Head of caudate nucleus (tissue), 42 donors: ENCODE results near the gene EMID1.
"Not testable (repeated sequence)": the region's sequence is repeated elsewhere in the genome, so short reads cannot be mapped to it uniquely, and the experiment has no call there.

Experiments used
- DNase-seq, 42 donors: peaks; one replicate each; pipeline versions ENCODE4 v3.0.0 to v3.0.0-alpha.2; 2020 to 2021; ENCODE audit warnings: mixed read lengths in 7 of 42
- intact Hi-C: fragments of 100-400 bp; cut with DNase I; formaldehyde crosslinking; loops from one replicate; pipeline ENCODE4 v1.15.0; 2022

Gene EMID1

DNA sequence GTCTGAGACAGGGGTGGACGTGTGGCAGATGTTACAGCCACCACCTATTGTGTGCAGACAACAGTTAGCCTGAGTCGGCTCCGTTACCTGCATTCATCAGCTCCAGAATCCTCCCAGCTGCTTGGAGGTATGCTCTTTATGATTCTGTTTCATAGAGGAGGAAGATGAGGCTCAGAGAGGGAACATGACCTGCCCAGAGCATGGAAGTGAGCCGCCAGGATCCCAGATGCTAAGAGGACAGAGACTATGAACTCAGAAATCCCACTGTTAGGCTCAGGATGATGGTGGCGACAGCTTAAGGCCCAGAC lies 1.5 kb downstream of the EMID1 start:
- DNase-seq, result no peak
- intact Hi-C loops, result no loop called here

DNA sequence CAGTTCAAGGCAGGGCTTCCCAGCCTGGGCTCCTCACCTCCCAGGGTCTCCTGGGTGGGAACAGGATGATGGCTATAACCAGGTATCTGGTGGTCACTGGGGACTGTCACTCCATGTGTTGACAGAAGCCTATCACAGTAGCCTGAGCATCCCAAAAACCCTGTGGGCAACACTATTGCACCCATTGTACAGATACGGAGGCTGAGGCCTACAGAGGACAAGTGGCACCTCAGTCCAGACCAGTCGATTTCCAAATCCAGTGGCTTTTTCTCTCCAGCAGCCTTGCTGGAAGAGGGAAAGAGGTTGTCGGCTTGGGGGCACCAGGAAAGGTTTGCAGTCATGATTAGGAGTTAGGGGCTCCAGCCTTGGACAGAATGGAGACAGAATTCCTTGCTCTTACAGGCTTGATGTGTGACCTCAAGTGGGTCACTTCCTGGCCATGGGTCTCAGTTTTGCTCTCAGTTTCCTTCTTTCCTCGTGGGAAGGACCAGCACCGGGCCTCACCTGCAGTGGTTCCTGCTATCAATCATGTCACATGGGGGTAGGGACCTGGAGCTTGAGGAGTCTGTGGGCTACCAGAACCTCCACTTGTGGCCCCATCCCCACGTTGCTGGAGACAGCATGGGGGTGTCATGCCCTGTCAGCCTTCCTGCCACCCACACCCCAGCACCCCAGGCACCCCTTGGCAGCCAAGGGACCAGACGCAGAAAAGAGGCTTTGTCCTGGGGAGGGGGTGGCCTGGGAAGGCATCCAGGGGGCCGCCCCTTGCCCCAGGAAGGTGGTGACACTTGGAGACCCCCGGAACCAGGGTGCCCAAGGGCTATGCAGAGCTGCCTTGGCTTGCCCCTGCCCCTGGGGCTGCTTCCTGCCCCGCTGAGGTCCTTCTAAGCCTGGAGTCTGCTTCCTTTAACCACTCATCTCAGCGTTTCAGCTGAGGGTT lies 2.1 kb downstream of the EMID1 start:
- intact Hi-C loops, result no loop called here

DNA sequence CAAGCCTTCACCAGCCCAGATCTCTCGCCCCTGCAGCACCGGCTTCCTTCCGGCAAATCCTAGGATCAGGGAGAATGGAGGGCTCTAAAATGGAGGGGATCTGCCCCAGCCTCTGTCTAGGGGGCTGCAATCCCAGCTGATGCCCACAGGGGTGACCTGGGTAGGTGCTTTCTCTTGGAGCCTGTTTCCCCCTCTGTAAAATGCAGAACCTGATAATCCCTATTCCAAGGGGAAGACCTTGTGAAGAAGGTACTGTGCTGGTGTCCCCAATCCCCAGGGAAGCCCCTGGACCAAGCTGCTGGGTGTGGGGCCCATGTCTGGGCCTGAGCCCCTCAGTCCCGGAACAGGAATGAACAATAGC lies 2.8 kb downstream of the EMID1 start:
- intact Hi-C loops, result no loop called here
- no peak for DNase-seq

More for the DNA sequence above, 2.1 kb downstream of the EMID1 start:
- no peak for DNase-seq

DNA sequence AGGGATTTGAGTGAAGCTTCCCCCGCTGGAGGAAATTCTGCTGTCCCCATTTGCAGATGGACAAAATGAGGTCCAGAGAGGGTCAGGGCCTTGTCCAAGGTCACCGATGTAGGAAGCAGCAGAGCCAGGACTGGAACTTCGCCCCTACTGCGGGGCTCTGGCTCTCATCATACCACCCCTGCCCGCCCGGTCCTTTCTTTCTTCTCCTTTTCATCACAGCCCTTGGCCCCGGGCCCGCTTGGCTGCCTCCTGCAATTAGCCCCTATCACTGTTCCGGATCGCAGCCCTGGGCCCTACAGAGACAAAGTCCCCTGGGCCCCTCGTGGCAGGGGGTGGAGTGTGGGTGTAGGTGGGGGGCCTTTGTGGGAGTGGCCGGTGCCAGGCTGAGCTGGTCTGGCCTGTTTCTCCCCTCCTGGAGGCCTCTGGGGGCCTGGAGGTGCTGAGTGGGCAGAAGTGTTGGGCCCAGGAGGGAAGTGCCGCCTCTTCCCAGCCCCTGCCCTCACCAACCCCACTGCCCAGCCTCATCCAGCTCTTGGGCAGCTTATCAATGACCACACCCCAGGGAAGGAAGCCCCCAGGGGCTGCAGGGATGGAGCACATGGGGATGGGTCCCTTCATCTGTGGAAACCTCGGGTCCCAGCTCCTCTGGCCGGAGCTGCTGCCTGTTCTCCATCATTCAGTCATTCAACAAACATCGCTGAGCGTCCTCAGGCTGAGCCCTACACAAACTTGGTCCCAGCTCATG lies 3.4 kb downstream of the EMID1 start:
- peak in 29 of 42 donors; percentile 27 to 65 (median 44) for DNase-seq
- intact Hi-C loops, result no loop called here

DNA sequence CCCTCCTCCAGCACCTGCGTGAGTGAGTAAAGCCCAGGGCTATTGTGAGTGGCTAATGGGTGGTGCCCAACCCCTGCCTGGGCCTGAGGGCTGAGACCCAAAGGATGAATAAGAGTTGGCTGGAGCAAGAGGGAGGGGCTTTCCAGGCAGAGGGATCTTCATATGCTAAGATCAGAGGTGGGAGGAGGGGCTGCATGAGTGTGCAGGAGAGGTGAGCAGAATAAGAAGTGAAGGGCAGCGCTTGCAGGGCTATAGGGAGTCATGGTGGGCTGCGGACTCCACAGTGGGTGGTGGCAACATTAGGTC lies 3.9 kb downstream of the EMID1 start:
- intact Hi-C loops, result no loop called here
- peak in 1 of 42 donors; percentile 59 for DNase-seq

DNA sequence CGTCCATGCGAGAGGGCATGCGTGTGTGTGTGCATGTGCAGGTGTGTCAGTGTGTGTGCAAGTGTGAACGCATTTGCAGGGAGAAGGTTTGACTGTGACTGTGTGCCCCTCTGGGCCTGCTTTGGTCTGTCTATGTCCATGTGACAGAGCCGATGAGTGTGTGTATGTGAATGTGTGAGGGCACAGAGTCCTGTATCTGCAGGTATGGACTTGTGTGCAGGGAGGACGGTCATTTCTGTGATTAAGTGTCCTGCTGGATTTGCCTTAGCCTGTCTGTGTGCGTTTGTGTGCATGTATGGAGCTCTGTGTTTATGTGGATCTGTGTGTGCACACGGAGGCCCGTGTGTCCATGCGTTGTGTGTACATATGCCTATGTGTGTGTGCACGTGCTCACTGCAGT lies 5.4 kb downstream of the EMID1 start:
- intact Hi-C loops, result no loop called here
- DNase-seq, result no peak

DNA sequence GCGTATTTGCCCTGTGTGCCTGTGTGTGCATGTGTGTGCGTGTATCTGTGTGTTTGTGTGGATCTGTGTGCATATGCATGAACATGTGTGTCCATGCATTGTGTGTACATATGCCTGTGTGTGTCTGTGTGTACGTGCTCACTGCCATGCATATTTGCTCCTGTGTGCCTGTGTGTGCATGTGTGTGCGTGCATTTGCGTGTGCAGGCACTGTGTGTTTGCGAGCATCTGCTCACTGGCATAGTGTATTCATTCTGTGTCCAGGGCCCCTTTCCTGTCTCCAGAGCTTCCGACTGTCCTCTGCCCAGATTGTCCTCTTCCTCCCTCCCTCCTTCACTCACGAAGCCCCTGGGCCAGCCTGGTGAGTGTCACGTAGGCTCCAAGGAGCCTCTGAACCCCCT lies 5.8 kb downstream of the EMID1 start:
- intact Hi-C loops, result no loop called here
- no peak for DNase-seq

DNA sequence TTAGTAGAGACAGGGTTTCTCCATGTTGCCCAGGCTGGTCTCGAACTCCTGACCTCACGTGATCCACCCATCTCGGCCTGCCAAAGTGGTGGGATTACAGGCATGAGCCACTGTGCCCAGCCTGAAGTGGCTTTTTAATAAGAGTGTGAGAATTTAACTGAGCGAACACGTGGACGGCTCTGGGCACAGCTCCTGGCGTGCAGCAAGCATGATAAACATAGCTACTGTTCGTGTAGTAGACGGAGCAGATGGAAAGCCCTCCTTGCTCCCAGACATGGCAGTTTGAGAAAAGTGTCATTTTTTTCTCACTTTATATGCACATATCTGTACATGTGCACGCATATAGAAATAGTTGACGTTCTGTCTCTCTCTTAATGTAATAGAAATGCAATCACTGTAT lies 7.0 kb downstream of the EMID1 start:
- DNase-seq, result no peak
- intact Hi-C loops, result no loop called here

DNA sequence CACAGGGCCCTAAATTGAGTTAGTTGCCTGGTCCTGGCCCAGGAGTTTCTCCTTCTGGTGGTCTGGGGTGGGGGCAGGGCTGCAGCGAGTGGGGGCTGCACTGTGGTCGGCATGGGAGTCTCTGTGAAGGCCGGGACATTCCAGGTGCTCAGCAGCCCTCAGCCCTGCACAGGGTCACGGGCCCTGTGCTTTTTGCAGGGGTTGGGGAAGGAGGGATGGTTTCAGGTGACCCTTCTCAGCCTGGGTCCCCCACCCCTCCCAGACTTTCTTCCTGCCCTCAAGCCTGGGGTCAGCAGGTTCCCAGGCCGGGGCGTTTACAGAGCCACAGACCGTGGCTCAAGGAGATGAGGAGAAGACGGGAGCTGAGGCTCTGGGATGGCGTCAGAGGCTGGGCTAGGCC lies 7.8 kb downstream of the EMID1 start:
- intact Hi-C loops, result no loop called here

DNA sequence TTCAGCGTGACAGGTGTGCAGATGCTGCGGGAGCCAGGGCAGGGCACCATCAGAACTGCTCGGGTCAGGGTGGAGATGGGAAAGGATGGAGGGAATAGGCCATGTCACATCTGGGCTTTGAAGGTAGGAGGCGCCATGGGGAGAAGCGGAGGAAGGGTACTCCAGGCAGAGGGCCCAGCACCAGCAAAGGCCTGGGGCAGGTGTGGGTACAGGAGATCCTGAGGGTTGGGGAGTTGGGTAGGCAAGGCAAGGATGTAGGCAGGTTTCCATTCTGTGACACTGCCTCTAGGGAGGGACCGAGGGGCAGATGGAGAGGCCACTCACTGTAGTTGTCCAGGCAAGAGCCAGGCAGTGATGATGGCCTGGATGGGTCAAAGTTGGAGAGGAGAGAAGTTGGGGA lies 8.5 kb downstream of the EMID1 start:
- intact Hi-C loops, result no loop called here
- no peak for DNase-seq

More for the DNA sequence above, 7.8 kb downstream of the EMID1 start:
- no peak for DNase-seq

DNA sequence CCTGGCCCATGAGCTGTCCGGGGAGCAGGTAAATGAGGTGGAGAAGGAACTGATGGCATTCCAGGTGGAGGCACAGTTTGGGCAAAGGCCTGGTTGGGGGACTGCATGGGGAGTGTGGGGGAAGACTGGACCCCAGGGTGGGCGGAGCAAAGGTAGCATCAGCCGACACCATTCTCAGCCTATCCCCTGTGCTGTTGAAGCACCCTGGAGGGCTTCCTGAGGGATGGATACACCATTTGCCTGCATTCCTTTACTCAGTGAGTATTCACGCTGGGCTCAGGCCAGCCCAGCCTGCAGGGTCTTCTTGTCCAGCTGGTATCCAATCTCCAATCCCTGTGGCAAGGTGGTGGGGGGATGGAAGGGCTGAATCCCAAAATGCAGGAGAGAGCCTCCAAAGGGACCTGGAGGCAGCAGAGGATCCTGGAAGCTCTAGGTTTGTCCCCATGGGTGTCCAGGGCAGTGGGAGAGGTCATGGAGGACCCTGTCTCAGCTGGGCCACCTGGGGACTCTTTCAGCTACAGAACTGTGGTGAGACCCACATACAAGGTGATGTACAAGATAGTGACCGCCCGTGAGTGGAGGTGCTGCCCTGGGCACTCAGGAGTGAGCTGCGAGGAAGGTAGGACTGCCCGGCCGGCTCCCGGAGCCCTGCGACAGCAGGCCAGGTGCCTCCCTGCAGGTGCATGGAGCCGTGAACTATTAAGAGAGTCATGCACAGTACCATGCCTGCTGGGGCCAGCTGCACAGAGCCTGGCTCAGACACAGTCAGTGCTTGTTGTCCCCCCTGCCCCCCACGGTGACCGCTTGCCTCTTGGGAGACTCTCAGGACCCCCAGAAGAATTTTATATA lies 9.5 kb downstream of the EMID1 start:
- intact Hi-C loops, result no loop called here
- DNase-seq, result no peak

DNA sequence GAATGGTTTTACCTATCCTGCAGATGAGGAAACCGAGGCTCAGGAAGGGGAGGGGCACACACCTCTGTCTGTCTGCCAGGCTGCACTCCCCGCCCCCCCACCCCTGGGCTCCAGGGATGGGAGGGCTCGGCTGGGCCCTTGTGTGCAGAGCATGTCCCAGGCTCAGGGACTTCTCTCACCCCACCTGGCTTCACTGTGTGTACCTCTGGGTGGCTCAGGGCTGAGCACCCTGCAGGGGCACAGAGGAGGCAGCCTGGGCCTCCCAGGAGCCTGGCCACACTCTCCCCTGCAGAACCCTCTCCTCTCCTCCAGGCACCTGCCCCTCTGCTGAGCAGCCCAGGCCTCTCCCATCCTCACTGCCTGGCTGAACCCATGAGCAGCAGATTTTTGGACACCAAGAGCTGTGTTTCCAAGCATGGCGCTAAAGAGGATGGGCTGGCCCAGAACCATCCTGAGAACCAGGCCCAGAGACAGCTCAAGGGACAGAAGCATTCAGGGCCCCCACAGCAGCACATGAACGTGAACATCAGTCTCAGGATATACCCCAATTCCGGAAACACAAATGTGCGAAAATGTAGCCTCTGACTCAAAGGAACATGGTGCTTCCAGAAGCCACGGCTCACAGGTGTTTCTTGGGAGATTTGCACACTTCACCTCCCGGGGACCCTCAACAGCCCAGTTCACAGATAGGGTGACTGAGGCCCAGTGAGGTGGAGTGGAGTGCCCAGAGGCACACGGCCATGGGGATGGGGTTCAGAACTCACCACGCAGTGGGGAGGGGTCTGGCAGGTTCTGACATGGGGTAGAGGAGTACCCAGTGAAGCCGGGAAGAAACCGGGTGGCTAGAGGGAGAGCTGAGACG lies 10.5 kb downstream of the EMID1 start:
- intact Hi-C loops, result no loop called here
- no peak for DNase-seq

DNA sequence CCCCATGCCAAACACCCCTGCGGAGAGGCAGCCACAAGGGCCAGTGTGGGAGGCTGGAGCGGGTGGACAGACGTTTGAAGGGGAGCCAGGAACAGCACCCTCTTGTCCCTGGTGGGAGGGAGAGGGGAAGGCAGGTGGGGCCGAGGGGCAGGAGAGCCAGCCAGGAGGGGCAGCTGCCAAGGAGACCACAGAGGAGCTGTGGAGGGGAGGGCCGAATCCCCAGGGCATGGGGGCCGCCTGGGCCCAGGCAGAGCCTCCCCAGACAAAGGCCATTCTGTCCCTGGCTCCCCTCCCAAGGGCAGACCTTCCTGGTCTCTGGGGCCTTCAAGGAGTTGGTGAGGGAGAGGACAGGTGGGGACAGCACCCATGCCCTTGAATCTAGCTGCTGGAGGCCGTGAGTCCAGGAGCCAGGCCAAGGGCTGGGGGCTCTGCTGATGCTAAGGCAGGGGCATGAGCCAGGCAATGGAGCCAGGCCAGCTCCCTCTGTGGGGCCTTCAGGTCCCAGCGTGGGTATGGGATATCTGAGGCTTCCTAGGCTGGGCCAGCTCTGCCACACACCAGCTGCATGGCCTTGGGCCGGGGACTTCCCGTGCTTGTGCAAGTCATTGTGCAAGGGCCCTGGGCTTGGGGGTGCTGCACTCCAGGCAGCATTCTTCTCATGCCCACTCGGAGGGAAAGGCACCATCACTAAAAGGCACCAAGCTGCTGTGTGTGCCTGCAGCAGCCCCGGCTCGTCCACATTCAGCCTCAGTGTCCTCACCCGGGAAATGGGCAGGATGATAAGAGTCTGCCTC lies 11.4 kb downstream of the EMID1 start:
- intact Hi-C loops, result no loop called here
- DNase-seq, result peak in 39 of 42 donors; percentile 21 to 79 (median 56)

DNA sequence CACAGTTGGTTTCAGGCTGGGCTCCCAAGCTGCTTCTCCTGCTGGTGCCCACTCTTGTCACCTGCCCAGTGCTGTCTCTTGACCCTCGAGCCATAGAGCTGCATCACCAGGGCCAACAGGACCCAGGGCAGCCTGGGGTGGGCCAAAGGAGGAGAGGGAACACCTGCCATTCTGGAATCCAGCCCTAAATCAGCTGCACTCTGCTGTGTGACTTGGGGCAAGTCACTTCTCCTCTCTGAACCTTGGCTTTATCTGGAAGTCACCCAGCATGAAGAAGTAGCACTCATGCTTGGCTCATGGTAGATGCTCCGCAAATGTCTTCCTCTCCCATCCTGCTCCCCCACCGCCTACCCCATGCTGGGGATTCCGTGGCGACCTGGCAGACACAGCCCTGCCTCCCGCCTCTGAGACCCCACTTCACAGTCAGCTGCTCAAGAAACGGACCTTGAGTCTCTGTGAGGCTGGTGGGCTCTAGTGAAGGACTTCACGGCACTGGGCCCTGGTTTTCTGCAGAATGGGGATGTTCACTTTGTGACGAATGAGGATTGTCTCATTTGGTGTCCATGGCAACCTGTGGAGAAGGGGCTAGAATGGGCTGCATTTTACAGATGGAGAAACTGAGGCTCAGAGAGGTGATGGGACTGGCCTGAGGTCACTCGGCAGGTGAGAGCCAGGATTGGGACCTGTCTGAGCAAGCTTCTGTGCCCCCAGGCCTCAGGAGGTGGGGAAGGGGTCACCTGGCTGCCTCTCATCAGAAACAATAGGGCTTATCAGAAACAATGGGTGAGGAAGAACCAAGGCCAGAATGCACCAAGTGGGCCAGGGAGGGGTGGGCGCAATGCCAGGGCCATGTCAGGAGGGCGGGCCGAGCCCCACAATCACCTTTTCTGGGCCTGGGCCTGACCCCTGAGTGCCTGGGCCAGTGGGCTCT lies 12.4 kb downstream of the EMID1 start:
- intact Hi-C loops, result no loop called here
- no peak for DNase-seq

DNA sequence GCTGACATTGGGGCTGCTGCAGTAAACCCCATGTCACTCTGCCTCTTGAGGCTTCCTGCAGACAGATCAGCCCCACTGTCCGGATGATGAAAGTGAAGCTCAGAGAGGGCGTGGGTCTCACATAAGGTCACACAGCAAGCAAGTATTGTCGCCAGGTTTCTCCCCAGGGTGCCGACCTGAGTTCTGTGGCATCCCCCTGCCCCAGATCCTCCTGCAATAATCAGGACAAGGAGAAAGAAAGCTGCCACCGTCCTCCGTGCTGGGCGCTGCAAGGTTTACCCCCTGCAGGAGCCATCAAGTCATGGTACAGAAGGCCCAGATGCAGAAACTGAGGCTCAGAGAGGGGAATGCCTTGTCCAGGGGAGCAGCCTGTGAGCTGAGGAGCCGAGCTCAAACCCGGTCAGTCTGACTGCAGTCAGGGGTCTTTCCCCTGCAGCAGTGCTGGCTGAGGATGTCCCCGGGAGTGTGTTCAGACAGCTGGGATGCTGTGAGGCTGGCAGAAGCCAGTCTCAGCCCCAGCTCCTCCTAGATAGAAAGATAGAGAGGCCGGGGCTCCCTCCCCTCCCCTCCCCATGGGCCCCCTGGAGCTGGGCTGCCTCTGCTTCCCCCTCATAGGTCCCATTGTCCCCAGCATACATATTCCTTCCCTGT lies 13.2 kb downstream of the EMID1 start:
- intact Hi-C loops, result no loop called here
- no peak for DNase-seq

DNA sequence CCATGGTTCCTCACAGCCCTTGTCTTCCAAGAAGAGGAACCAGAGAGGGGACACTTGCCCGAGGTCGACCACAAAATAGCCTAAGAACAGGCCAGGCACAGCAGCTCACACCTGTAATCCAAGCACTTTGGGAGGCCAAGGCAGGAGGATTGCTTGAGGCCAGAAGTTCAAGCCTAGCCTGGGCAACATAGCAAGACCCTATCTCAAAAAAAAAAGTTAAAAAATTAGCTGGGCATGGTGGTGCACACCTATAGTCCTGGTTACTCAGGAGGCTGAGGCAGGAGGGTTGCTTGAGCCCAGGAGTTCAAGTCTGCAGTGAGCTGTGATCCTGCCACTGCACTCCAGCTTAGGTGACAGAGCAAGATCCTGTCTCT lies 13.7 kb downstream of the EMID1 start:
- intact Hi-C loops, result not testable (repeated sequence)

More for the DNA sequence above, 13.7 kb downstream of the EMID1 start:
- not testable (repeated sequence) for DNase-seq
